ENCODE results near the gene GALNT2. TPM values are rescaled to one million over a fixed set of nuclear protein-coding genes. Genes with fewer than 3 reads are reported as not detected.

The GALNT2 gene
- total and polyA plus RNA-seq, 2 of the 13 experiments (the other 11 are each of a cell fraction or from before 2014, with no cell fraction given), result 39.3 to 39.6 TPM

DNA sequence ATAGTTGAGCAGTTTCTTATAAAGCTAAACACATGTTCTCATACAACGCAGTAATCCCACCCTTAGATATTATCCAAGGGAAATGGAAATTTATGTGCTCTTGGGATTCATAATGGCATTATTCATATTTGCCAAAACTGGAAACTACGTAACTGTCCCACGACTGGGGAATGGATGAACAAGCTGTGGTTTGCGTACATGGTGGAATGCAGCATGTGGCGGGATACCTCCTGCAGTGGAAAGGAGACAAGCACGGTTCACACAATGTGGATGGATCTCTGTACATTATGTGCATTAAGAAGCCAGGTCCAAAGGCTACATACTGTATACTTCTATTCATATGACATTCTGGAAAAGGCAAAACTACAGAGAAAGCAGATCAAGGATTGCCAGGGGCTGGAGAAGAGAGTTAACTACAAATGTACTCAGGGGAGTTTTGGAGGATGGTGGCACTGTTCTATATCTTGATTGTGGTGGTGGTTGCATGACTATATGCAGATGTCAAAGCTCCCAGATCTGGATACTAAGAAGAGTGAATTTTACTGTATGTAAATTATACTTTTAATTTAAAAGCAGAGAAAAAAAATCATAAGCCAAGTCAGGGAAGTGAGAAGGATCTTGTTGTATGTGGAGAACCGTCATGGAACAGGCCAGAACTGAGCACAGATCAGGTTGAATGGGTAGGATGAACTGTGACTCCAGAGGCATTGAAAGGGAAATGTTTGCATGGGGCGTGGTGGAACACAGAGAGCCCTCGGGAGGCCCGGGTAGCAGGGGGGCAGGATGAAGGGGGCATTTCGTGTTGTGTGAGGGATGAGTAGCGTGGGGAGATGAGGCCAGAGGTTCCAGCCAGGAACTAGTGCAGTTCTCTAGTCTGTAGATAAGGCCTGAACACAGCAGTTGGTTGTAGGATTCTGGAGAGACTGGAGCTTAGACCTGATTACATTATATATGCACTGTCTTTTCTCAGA is 90.7 kb downstream of the GALNT2 start (continued):
- TF ChIP-seq RARG (CRISPR knock-in tag; IDR thresholded peaks at IDR 0.05; ENCODE audit: low read depth) (no peak), ATF2 (CRISPR knock-in tag; IDR thresholded peaks at IDR 0.05) (no peak), ZMYM3 (CRISPR knock-in tag; IDR thresholded peaks at IDR 0.05) (no peak), ELF4 (CRISPR knock-in tag; IDR thresholded peaks at IDR 0.05; ENCODE audit: borderline replicate concordance) (no peak), BORCS8-MEF2B (CRISPR knock-in tag; IDR thresholded peaks at IDR 0.05) (no peak), USF2 (IDR thresholded peaks at IDR 0.05; ENCODE audit: low read depth, low read length) (no peak), USF2 (CRISPR knock-in tag; IDR thresholded peaks at IDR 0.05; ENCODE audit: borderline replicate concordance) (no peak), ZNF792 (CRISPR knock-in tag; IDR thresholded peaks at IDR 0.05) (no peak), CENPBD1 (CRISPR knock-in tag; IDR thresholded peaks at IDR 0.05; ENCODE audit: borderline replicate concordance, low read depth) (no peak), ZNF333 (CRISPR knock-in tag; IDR thresholded peaks at IDR 0.05; ENCODE audit: borderline replicate concordance) (no peak), DZIP1 (CRISPR knock-in tag; IDR thresholded peaks at IDR 0.05) (no peak), HOXA9 (CRISPR knock-in tag; IDR thresholded peaks at IDR 0.05; ENCODE audit: borderline replicate concordance) (no peak), HOXD1 (CRISPR knock-in tag; IDR thresholded peaks at IDR 0.05) (no peak), ATF7 (IDR thresholded peaks at IDR 0.05) (no peak), ATF7 (CRISPR knock-in tag; IDR thresholded peaks at IDR 0.05) (no peak), ZNF772 (CRISPR knock-in tag; IDR thresholded peaks at IDR 0.05) (no peak), HOXA5 (CRISPR knock-in tag; IDR thresholded peaks at IDR 0.05) (no peak), ZBTB10 (CRISPR knock-in tag; IDR thresholded peaks at IDR 0.05; ENCODE audit: borderline replicate concordance) (no peak)
- TF ChIP-seq, protein P1, sequence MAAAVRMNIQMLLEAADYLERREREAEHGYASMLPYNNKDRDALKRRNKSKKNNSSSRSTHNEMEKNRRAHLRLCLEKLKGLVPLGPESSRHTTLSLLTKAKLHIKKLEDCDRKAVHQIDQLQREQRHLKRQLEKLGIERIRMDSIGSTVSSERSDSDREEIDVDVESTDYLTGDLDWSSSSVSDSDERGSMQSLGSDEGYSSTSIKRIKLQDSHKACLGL (CRISPR knock-in tag; IDR thresholded peaks at IDR 0.05), result no peak

All from HepG2 (cell line).